NCI-H526 (cell line): Measurements from ENCODE around the gene POU1F1.
A peak's percentile ranks its signal among the peaks of the same experiment; 100 is the strongest.
"Not testable (repeated sequence)": the region's sequence is repeated elsewhere in the genome, so short reads cannot be mapped to it uniquely, and the experiment has no call there.

Source experiments
- DNase-seq, 2 experiments: peaks; one replicate each; lab custom pipeline; 2025; lab: John Stamatoyannopoulos, UW

POU1F1 gene

GRCh38 chr3:87250009-87250408, 26.4 kb downstream of the POU1F1 start:
- DNase-seq = no peak

DNA sequence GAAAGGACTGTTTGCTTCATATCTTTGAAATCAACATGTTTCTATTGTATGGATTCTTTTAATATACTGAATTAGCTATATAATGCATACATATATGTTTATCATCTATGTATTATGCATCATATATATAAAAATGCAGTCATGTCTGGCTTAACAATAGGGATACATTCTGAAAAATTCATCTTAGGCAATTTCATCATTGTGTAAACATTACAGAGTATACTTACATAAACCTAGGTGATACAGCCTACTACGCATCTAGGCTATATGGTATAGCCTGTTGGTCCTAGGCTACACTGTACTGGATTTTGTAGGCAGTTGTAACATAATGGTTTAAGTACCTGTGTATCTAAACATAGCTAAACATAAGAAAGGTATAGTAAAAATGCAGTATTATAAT, 27.6 kb downstream of the POU1F1 start:
- DNase-seq = no peak

DNA sequence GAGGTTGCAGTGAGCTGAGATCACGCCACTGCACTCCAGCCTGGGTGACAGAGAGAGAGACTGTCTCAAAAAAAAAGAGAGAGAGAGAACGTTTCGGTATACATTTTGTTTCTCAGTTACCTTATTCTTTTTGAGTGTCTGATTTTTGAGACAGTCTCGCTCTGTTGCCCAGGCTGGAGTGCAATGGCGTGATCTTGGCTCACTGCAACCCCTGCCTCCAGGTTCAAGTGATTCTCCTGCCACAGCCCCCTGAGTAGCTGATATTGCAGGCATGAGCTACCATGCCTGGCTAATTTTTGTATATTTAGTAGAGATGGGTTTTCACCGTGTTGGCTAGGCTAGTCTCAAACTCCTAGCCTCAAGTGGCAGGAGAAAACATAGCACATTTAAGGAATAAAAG, 28.2 kb downstream of the POU1F1 start:
- DNase-seq = not testable (repeated sequence)

DNA sequence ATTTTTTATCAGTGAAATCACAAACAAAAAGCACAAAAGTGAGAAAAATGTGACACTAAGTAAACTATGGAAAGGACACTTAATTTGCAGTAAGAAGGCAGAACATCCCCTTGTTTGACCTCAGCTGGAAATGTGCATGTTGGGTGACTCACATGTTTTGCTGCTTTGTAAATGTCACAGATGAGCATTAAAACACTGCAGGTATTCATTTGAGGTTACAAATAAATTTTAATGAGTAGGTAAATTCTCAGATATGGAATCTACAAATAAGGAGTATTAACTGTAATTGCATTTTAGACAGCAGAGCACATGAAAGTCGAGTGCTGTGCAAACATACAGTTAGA, 29.0 kb downstream of the POU1F1 start:
- no peak for DNase-seq

GRCh38 chr3:87246662-87247429, 29.5 kb downstream of the POU1F1 start:
- no peak for DNase-seq

- DNase-seq = no peak
Observed at GRCh38 chr3:87236093-87236492, 40.3 kb downstream of the POU1F1 start.

GRCh38 chr3:87233805-87234204, 42.6 kb downstream of the POU1F1 start:
- DNase-seq = peak; percentile 10 to 46

DNA sequence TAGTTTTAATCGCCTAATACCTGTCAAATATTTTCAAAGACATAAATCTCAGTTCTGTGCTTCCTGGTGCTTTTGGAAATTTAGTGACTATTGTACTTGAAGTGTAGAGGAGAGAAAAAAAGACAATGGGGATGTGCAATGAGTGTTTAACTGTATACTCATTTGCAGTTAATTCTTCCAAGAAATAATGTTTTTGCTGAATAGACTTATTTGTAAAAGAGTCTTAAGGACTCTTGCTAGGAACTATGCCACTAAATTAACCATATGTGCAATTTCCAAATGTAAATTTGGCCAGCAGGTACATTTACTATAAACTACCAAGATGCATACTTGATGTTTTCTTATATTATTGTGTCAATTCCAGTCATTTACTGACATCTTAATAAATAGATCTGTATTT, 47.3 kb downstream of the POU1F1 start:
- DNase-seq = no peak

GRCh38 chr3:87228316-87228715, 48.1 kb downstream of the POU1F1 start:
- no peak for DNase-seq

DNA sequence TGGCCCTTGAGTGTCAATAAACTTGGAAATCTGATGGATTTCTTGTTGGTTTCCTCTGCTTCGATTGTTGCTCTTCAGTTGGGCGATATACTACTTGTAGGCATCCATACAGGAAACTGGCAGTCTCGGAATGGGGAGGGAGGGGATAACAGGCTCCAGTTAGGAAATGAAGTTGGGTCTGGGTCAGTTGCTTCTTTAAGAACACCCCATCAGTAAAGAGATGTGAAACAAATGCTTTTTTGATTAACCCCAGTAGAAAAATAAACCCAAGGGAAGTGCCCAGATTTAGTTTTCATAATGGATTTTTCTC, 48.6 kb downstream of the POU1F1 start:
- no peak for DNase-seq

- peak; percentile 74 to 91 for DNase-seq
Observed at GRCh38 chr3:87227104-87227834, 49.1 kb downstream of the POU1F1 start, which contains the start of gene CHMP2B. Gene CHMP2B, plus strand, starts transcription at chr3:87227309. Its CDS starts 214 bp downstream, at chr3:87227523.

- DNase-seq = no peak
Observed at GRCh38 chr3:87225659-87226058, 50.7 kb downstream of the POU1F1 start.

GRCh38 chr3:87219611-87220010, 56.8 kb downstream of the POU1F1 start:
- no peak for DNase-seq

GRCh38 chr3:87218560-87218959, 57.8 kb downstream of the POU1F1 start:
- DNase-seq = no peak
